Effector memory CD4-positive, alpha-beta T cell (primary cell): Measurements from ENCODE around the gene CKMT2.

ENCODE experiments used
- DNase-seq, 3 donors: peaks; one replicate each; pipeline ENCODE4 v3.0.0-alpha.2; 2020
- H3K27ac ChIP-seq: 2 replicates; pipeline ENCODE4 v1.7.0; 2013; ENCODE audit warnings: mild to moderate bottlenecking, low read length, moderate library complexity; ENCODE audit not compliant: insufficient read depth, poor library complexity, severe bottlenecking
- H3K27me3 ChIP-seq: replicated peaks from 2 replicates; pipeline ENCODE4 v1.7.0; 2013; ENCODE audit warnings: mild to moderate bottlenecking, low read length; ENCODE audit not compliant: insufficient read depth, control insufficient read depth, poor library complexity, severe bottlenecking
- H3K36me3 ChIP-seq: 2 replicates; pipeline ENCODE4 v1.7.0; 2013; ENCODE audit warnings: mild to moderate bottlenecking, low read length, moderate library complexity; ENCODE audit not compliant: control insufficient read depth, insufficient read depth
- H3K4me1 ChIP-seq: 2 replicates; pipeline ENCODE4 v1.7.0; 2013; ENCODE audit warnings: low read length, mild to moderate bottlenecking; ENCODE audit not compliant: control insufficient read depth, insufficient read depth, poor library complexity, severe bottlenecking
- H3K4me3 ChIP-seq: 2 replicates; pipeline ENCODE4 v1.7.0; 2013; ENCODE audit warnings: low read length, low read depth, mild to moderate bottlenecking; ENCODE audit not compliant: insufficient read depth, poor library complexity, severe bottlenecking
- H3K9me3 ChIP-seq: 2 replicates; pipeline ENCODE4 v1.7.0; 2013; ENCODE audit warnings: mild to moderate bottlenecking, low read length, moderate library complexity; ENCODE audit not compliant: control insufficient read depth
- total RNA-seq, 3 donors: gene quantifications; one replicate each; lab custom pipeline; 2026; lab: John Stamatoyannopoulos, UW

Gene CKMT2
- total RNA-seq = 0.09 to 0.58 (median 0.17) reads per million in 3 donors

GRCh38 chr5:81233080-81233634, at the start of gene CKMT2:
CKMT2 (plus strand) TSS chr5:81233322; CDS start chr5:81251133, 17,811 bp downstream.
- Histone ChIP-seq H3K27me3 (no peaks in the 10 kb centered on the region), H3K27ac (no peak within 1 kb of the TSS), H3K9me3 (no peaks in the 10 kb centered on the region), H3K36me3 (no peaks in the 10 kb centered on the region), H3K4me3 (no peak within 1 kb of the TSS), H3K4me1 (peaks cover 12% of the 10 kb centered on the region)
- DNase-seq = no peak

GRCh38 chr5:81183811-81184748, 49.0 kb upstream of the CKMT2 start:
- Histone ChIP-seq H3K27ac (no peak overlapping the region), H3K4me1 (no peaks in the 10 kb centered on the region), H3K27me3 (no peaks in the 10 kb centered on the region), H3K4me3 (no peak overlapping the region), H3K9me3 (no peaks in the 10 kb centered on the region), H3K36me3 (peaks cover 36% of the 10 kb centered on the region)
- no peak for DNase-seq

- Histone ChIP-seq H3K4me3 (no peak overlapping the region), H3K27ac (no peak overlapping the region), H3K36me3 (peaks cover 36% of the 10 kb centered on the region), H3K9me3 (no peaks in the 10 kb centered on the region), H3K4me1 (no peaks in the 10 kb centered on the region), H3K27me3 (no peaks in the 10 kb centered on the region)
- DNase-seq = no peak
Measured at GRCh38 chr5:81184749-81185110, 48.4 kb upstream of the CKMT2 start.

DNA sequence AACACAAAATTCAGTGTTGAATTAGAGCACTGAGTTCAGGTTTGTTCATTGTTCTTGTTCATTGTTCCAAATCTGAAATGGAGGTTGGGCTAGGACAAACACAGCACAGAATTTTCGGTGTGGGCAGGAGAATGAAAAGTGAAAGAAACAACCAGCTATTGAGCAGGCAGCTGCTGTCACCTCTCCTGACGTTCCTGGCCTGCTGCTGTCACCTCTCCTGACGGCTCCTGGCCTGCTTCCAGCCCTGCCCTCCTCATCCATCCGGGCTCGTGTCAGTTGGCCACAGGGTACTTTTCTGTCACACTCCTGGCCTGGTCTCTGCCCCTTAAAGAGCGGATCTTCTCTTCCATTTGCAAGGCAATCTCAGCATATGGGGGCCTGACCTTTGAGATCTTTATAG, 45.2 kb upstream of the CKMT2 start:
- Histone ChIP-seq H3K27me3 (no peaks in the 10 kb centered on the region), H3K4me1 (no peaks in the 10 kb centered on the region), H3K36me3 (peaks cover 21% of the 10 kb centered on the region), H3K27ac (no peak overlapping the region), H3K9me3 (no peaks in the 10 kb centered on the region), H3K4me3 (no peak overlapping the region)
- DNase-seq = no peak

DNA sequence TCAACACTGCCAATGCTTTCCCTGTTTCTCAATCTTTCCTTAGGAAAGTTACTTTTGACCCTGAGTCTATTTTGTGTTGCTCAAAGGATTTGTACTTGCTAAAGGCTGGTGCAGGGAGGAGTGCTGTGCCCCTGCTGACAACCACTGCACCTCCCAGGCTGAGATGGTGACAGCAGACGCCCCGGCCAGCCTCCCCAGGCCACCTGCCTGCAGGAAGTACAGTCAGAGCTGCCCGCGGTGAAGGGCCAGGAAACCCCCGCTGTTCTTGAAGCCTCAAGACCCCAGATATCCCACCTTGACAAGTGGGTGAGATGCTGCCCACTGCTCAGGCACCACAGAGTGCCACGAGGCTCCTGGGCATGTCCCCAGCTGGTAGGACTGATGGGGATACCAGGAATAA, 44.2 kb upstream of the CKMT2 start:
- H3K27me3 ChIP-seq = no peaks in the 10 kb centered on the region
- no peaks in the 10 kb centered on the region for H3K9me3 ChIP-seq
- no peak overlapping the region for H3K4me3 ChIP-seq
- H3K4me1 ChIP-seq = no peaks in the 10 kb centered on the region
- peaks cover 13% of the 10 kb centered on the region for H3K36me3 ChIP-seq
- DNase-seq = no peak
- H3K27ac ChIP-seq = no peak overlapping the region

GRCh38 chr5:81189875-81190498, 43.1 kb upstream of the CKMT2 start:
- peaks cover 8% of the 10 kb centered on the region for H3K36me3 ChIP-seq
- H3K27ac ChIP-seq = no peak overlapping the region
- H3K4me1 ChIP-seq = no peaks in the 10 kb centered on the region
- no peak for DNase-seq
- no peak overlapping the region for H3K4me3 ChIP-seq
- no peaks in the 10 kb centered on the region for H3K9me3 ChIP-seq
- H3K27me3 ChIP-seq = no peaks in the 10 kb centered on the region

DNA sequence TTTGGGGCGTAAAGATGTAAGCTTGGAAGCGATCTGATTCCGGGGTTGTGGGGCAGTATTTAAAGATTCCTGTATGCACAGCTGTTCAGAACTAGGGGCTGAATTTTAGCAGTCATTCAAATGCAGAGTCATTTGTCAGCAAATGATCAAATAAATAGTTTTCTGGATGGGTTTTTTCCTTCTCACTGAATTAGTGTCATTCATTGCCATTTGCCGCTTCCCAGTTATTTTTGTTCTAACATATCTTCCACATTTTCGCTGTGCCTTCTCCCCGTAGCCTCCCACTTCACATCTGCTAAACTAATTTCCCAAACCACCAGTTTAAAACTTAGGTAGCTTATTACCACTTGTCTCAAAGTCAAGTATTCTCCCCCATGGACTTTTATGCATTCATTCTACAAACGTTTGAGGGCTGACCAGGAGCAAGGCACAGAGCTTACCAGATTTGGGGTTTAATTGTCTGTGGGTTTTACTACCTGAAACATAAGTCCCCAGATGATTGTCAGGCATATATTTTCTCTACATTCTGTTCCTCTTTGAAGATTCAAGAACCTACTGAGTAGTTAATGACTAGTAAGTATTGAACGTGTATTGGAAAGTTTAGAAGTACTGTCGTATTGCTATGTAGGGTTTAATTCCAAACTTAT, 41.3 kb upstream of the CKMT2 start:
- H3K27me3 ChIP-seq = no peaks in the 10 kb centered on the region
- no peaks in the 10 kb centered on the region for H3K4me1 ChIP-seq
- H3K36me3 ChIP-seq = no peaks in the 10 kb centered on the region
- DNase-seq = no peak
- H3K4me3 ChIP-seq = no peak overlapping the region
- no peak overlapping the region for H3K27ac ChIP-seq
- H3K9me3 ChIP-seq = no peaks in the 10 kb centered on the region

GRCh38 chr5:81192373-81192750, 40.8 kb upstream of the CKMT2 start:
- H3K4me1 ChIP-seq = no peaks in the 10 kb centered on the region
- H3K27ac ChIP-seq = no peak overlapping the region
- no peaks in the 10 kb centered on the region for H3K36me3 ChIP-seq
- H3K9me3 ChIP-seq = no peaks in the 10 kb centered on the region
- no peak for DNase-seq
- no peaks in the 10 kb centered on the region for H3K27me3 ChIP-seq
- H3K4me3 ChIP-seq = no peak overlapping the region

GRCh38 chr5:81194633-81195334, 38.3 kb upstream of the CKMT2 start:
- peak; percentile 48 to 65 (median 54) for DNase-seq
- H3K4me3 ChIP-seq = no peak overlapping the region
- no peak overlapping the region for H3K27ac ChIP-seq
- no peaks in the 10 kb centered on the region for H3K36me3 ChIP-seq
- no peaks in the 10 kb centered on the region for H3K9me3 ChIP-seq
- H3K27me3 ChIP-seq = no peaks in the 10 kb centered on the region
- no peaks in the 10 kb centered on the region for H3K4me1 ChIP-seq
